IPS DF 6.9 (cell line): Measurements from ENCODE around the gene DMAC2L.
"Not testable (repeated sequence)": the region's sequence is repeated elsewhere in the genome, so short reads cannot be mapped to it uniquely, and the experiment has no call there.

Experiments used
- DNase-seq: peaks from one replicate; pipeline ENCODE4 v3.0.0-alpha.2; 2013; ENCODE audit warnings: low read depth, low spot score
- H3K27ac ChIP-seq: one replicate; pipeline ENCODE4 v1.5.1; 2013; ENCODE audit warnings: low read length, control low read depth
- H3K27me3 ChIP-seq: 2 replicates; pipeline ENCODE4 v1.6.1; 2013; ENCODE audit warnings: mild to moderate bottlenecking, low read length; ENCODE audit not compliant: control insufficient read depth, insufficient read depth
- H3K36me3 ChIP-seq: 2 replicates; pipeline ENCODE4 v1.6.1; 2013; ENCODE audit warnings: low read length; ENCODE audit not compliant: control insufficient read depth, insufficient read depth
- H3K4me1 ChIP-seq: 2 replicates; pipeline ENCODE4 v1.6.1; 2013; ENCODE audit warnings: low read length; ENCODE audit not compliant: control insufficient read depth, insufficient read depth
- H3K4me3 ChIP-seq: 2 replicates; pipeline ENCODE4 v1.5.1; 2013; ENCODE audit warnings: mild to moderate bottlenecking, low read length
- H3K9me3 ChIP-seq: 2 replicates; pipeline ENCODE4 v1.6.1; 2013; ENCODE audit warnings: low read length, inconsistent platforms; ENCODE audit not compliant: control insufficient read depth, insufficient read depth
- WGBS: extraction: QIAGEN DNeasy Blood & Tissue Kit; methylation state at CpG from one replicate; pipeline ENCODE4 v1.1.7; 2013; ENCODE audit warnings: mixed read lengths, missing lambda C conversion rate; ENCODE audit not compliant: insufficient read length, insufficient coverage; 5-methylcytosine and 5-hydroxymethylcytosine counted together

The DMAC2L gene

DNA sequence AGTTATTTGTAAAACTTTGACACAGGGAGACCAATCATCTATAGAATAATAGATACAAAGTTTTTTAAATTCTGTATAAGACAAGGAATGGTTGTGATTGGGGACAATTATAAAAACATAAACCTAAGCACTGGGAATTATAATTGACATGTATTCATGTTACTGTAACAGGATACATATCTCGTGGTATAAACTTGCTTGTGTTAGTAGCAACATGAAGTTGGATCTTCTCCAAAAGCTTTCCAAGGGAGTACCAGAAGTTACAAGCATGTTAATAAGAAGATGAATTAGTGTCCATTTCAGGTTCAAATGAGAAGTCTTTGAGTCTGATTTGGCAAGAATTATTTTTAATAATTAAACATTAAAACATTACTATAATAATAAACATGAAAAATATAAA lies 42.4 kb downstream of the DMAC2L start:
- H3K36me3 ChIP-seq, result no peaks in the 10 kb centered on the region
- WGBS, result no CpG with 5 or more reads among the region's 1 CpG
- H3K9me3 ChIP-seq, result no peaks in the 10 kb centered on the region
- no peak overlapping the region for H3K27ac ChIP-seq
- no peaks in the 10 kb centered on the region for H3K27me3 ChIP-seq
- DNase-seq, result no peak
- H3K4me3 ChIP-seq, result no peak overlapping the region
- peaks cover 5% of the 10 kb centered on the region for H3K4me1 ChIP-seq

DNA sequence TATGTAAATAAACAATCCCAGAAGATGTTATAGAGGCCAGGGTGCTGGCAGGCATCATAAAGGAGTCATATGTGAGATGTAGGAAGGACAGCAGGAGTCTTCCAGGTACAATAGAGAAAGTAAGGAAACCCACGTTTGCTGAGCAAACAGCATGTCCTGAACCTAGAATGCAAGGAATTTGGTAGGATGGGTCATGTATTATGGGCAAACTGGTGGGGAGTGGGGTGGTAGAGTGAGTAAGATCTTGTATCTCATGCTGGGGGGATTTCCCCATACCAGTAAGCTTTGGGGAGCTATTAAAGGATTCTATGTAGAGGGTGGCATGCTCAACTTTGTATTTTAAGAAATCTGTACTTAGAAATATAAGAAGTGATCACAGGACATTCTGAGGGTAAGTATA lies 43.6 kb downstream of the DMAC2L start:
- DNase-seq, result no peak
- Histone ChIP-seq H3K4me3 (no peak overlapping the region), H3K27me3 (no peaks in the 10 kb centered on the region), H3K9me3 (no peaks in the 10 kb centered on the region), H3K27ac (no peak overlapping the region), H3K36me3 (no peaks in the 10 kb centered on the region), H3K4me1 (peaks cover 5% of the 10 kb centered on the region)
- WGBS, result no CpG with 5 or more reads among the region's 1 CpG

DNA sequence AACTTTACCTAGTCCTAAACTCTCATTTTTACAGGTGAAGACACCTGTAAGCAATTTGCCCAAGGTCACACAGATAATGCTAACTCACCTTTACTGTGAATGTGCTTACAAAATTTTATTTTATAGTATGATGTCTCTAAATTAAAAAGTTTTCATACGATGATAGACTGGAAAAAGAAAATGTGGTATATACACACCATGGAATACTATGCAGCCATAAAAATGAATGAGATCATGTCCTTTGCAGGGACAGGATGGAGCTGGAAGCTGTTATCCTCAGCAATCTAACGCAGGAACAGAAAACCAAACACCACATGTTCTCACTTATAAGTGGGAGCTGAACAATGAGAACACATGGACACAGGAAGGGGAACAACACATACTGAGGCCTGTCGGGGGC lies 44.2 kb downstream of the DMAC2L start:
- no CpG with 5 or more reads among the region's 3 CpGs for WGBS
- not testable (repeated sequence) for H3K4me3 ChIP-seq, H3K27ac ChIP-seq, H3K27me3 ChIP-seq, H3K36me3 ChIP-seq, H3K9me3 ChIP-seq, DNase-seq, H3K4me1 ChIP-seq

DNA sequence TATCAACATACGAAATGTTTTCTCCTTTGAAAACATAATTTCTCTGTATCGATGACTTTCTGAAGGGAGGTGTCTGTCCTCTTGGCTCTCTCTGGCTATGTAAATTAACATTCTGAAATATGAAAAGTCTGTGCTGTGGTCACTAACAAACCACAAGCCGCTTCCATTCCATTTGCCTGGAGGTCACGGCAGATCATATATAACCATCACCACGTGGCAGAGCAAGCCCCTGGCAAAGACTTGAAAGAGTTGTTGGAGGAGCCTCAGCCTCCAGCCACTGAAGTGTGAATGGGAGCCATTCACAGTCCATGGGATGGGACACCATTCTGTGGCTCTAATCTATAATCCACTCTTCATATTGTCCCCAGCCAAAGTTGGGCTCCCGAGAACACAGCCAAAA lies 45.0 kb downstream of the DMAC2L start:
- H3K27me3 ChIP-seq, result no peaks in the 10 kb centered on the region
- no CpG with 5 or more reads among the region's 6 CpGs for WGBS
- H3K36me3 ChIP-seq, result no peaks in the 10 kb centered on the region
- H3K27ac ChIP-seq, result no peak overlapping the region
- no peaks in the 10 kb centered on the region for H3K9me3 ChIP-seq
- no peak for DNase-seq
- H3K4me1 ChIP-seq, result peaks cover 5% of the 10 kb centered on the region
- no peak overlapping the region for H3K4me3 ChIP-seq

DNA sequence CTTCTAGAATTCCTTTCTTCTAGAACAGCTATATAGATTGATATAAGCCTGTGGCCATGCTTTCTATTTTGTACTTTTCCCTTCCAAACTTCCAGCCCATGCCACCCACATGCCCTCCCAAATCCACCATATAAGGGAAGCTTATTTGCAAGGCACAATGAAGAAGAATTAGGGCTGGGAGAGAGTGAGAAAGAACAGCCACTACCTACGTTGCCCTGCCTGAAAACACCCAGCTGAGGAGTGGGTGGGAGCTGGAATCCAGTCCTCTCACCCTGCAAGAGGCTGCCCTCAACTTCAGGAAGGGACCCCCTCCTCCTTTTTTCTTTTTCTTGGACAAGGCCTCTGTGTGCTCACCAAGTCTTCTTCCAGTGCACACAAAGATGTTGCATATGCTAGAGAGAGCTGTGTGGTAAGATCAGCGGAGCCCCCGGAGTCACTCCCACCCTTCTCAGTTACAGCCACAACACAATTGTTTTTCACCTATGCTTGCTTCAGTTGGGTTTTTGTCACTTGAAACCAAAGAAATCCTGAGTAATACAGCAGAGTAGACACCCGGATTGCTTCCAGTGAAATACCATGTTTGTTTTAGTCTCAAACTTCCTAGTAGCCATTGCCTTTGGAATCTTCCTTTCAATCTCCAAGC lies 45.8 kb downstream of the DMAC2L start:
- Histone ChIP-seq H3K36me3 (no peaks in the 10 kb centered on the region), H3K27me3 (no peaks in the 10 kb centered on the region), H3K4me1 (peaks cover 5% of the 10 kb centered on the region), H3K4me3 (no peak overlapping the region), H3K27ac (no peak overlapping the region), H3K9me3 (no peaks in the 10 kb centered on the region)
- no CpG with 5 or more reads among the region's 4 CpGs for WGBS
- no peak for DNase-seq

DNA sequence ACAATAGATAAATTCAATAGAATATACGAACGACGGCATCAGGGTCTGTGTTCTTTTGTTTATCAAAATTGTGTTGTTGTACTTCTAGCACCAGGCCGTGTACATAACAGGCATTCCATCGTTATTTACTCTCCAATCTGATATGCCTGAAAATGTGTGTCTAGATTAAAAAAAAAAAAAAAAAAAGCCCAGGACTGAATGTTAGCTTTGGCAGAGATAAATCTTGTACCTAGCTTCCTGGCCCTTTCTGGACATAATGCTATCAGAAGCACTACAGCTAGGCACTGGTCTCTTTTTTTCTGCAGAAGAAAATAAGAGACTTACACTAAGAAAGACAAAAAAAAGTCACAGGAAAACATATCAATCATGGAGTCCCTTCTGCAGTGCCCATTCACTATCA lies 47.5 kb downstream of the DMAC2L start:
- no CpG with 5 or more reads among the region's 5 CpGs for WGBS
- Histone ChIP-seq H3K36me3 (no peaks in the 10 kb centered on the region), H3K27me3 (no peaks in the 10 kb centered on the region), H3K4me3 (no peak overlapping the region), H3K9me3 (no peaks in the 10 kb centered on the region), H3K27ac (no peak overlapping the region), H3K4me1 (peaks cover 5% of the 10 kb centered on the region)
- DNase-seq, result no peak

DNA sequence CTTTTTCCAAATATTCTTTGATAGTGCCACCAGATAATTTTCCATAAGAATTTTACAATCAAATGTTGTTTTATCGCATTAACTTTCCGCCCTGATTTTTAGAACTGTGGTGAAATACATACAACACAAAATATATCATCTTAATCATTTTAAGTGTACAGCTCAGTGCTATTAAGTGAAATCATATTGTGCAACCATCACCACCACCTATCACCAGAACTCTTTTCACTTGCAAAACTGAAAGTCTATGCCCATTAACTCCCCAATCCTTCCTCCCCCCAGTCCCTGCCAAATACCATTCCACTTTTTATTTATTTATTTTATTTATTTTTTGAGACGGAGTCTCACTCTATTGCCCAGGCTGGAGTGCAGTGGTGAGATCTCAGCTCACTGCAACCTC lies 48.0 kb downstream of the DMAC2L start:
- no peak overlapping the region for H3K4me3 ChIP-seq
- no peaks in the 10 kb centered on the region for H3K9me3 ChIP-seq
- H3K4me1 ChIP-seq, result peaks cover 5% of the 10 kb centered on the region
- H3K36me3 ChIP-seq, result no peaks in the 10 kb centered on the region
- H3K27me3 ChIP-seq, result no peaks in the 10 kb centered on the region
- no peak for DNase-seq
- no CpG with 5 or more reads among the region's 3 CpGs for WGBS
- no peak overlapping the region for H3K27ac ChIP-seq

DNA sequence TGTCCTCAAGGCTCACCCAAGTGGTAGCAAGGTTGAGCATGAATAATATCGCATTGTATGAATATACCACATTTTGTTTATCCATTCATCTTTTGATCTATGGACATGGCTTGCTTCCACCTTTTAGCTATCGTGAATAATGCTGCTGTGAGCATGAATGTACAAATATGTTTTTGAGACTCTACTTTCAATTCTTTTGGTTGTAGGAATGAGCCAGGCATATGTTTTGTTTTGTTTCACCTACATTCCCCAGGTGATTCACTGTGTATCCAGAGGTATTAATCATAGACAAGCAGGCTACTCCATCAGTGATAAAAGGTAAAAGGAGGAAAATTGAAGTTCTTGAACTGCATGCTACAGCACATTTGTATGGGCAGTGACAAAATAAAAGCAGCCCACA lies 48.7 kb downstream of the DMAC2L start:
- Histone ChIP-seq H3K4me1 (peaks cover 2% of the 10 kb centered on the region), H3K27ac (no peak overlapping the region), H3K27me3 (no peaks in the 10 kb centered on the region), H3K36me3 (no peaks in the 10 kb centered on the region), H3K4me3 (no peak overlapping the region), H3K9me3 (no peaks in the 10 kb centered on the region)
- no peak for DNase-seq
- WGBS, result no CpG with 5 or more reads among the region's 2 CpGs

DNA sequence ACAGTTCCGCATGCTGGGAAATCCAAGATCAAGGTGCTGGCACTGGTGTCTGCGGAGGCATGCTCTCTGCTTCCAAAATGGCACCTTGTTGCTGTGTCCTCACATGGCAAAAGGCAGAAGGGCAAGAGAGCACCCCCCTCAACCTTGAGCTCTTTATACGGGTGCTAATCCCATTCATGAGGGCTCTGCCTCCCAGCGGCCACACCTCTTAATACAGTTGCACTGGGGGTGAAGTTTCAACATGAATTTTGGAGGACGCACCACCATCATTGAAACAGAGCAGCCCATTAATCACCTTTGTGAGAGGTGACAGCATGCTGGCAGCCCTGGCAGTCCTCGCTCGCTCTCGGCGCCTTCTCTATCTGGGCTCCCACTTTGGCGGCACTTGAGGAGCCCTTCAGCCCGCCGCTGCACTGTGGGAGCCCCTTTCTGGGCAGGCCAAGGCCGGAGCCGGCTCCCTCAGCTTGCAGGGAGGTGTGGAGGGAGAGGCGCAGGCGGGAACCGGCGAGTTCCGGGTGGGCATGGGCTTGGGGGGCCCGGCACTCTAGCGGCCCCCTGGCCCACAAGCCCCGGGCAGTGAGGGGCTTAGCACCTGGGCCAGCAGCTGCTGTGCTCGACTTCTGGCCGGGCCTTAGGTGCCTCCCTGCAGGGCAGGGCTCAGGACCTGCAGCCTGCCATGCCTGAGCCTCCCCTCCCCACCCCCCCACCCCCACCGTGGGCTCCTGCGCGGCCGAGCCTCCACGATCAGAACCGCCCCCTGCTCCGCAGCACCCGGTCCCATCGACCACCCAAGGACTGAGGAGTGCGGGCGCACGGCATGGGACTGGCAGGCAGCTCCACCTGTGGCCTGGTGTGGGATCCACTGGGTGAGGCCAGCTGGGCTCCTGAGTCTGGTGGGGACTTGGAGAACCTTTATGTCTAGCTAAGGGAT lies 49.6 kb downstream of the DMAC2L start:
- not testable (repeated sequence) for H3K4me1 ChIP-seq

DNA sequence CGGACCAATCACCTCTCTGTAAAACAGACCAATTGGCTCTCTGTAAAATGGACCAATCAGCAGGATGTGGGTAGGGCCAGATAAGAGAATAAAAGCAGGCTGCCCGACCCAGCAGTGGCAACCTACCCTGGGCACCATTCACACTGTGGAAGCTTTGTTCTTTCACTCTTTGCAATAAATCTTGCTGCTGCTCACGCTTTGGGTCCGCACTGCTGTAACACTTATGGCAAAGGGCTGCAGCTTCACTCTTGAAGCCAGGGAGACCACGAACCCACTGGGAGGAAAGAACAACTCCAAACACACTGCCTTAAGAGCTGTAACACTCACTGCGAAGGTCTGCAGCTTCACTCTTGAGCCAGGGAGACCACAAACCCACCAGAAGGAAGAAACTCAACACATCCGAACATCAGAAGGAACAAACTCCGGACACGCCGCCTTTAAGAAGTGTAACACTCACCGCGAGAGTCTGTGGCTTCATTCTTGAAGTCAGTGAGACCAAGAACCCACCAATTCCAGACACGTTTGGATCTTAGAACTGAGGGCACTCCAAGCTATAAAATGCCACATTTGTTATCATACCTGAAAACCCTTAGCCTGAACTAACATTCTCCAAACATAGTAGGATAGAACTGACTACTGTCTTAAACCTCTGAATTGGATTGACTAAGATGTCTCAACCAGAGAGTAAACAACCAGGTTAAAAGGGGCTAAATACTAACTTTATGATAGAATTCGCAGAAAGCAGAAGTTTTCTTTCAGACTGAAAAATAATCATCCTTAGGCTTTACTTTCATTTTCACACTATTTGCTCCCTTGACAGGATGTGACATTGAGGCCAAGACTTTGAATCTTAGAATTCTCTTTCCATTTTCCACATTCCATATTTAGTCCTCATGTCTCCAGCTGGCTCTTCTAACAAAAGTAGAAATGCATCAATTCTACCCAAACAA lies 50.9 kb downstream of the DMAC2L start:
- Histone ChIP-seq H3K27me3 (no peaks in the 10 kb centered on the region), H3K9me3 (no peaks in the 10 kb centered on the region), H3K27ac (no peak overlapping the region), H3K36me3 (no peaks in the 10 kb centered on the region), H3K4me1 (no peaks in the 10 kb centered on the region; the same call in 1 of the 2 replicates), H3K4me3 (no peak overlapping the region)
- WGBS, result no CpG with 5 or more reads among the region's 14 CpGs
- DNase-seq, result no peak

More for the DNA sequence above, 49.6 kb downstream of the DMAC2L start:
- not testable (repeated sequence) for DNase-seq, H3K36me3 ChIP-seq, H3K27ac ChIP-seq, H3K4me3 ChIP-seq, H3K27me3 ChIP-seq, H3K9me3 ChIP-seq
- WGBS, result no CpG with 5 or more reads among the region's 36 CpGs
